Testis (tissue), 2 donors: ENCODE results near the gene KCNG2.

Source experiments
- CTCF ChIP-seq, 3 experiments: fragments of 450-650 bp in 2 of 3; fragments of 200-600 bp in 1 of 3; sonication (generic) in 1 of 3; IDR thresholded peaks; one replicate each; pipeline ENCODE4 v1.5.1; 2016 to 2019; ENCODE audit warnings: antibody characterized with exemption in 3 of 3, mild to moderate bottlenecking in 2 of 3, moderate library complexity in 1 of 3
- POLR2A ChIP-seq: fragments of 450-650 bp; IDR thresholded peaks from one replicate; pipeline ENCODE4 v1.6.1; 2017; ENCODE audit warnings: antibody characterized with exemption, mild to moderate bottlenecking, moderate library complexity

GRCh38 chr18:79942786-79943607, 145.3 kb downstream of the KCNG2 start:
- TF ChIP-seq CTCF (IDR thresholded peaks at IDR 0.05) (no peak), POLR2A (no peak)
